ENCODE data around the gene PDLIM3. TPM values are rescaled to one million over a fixed set of nuclear protein-coding genes. Genes with fewer than 3 reads are reported as not detected.

Gene PDLIM3
- total RNA-seq, 1 experiment from 2014 or later, result 6.2 TPM

GRCh38 chr4:185554365-185555126, 19.2 kb upstream of the PDLIM3 start:
- TF ChIP-seq MXD4 (CRISPR knock-in tag; IDR thresholded peaks at IDR 0.05; ENCODE audit: borderline replicate concordance) (no peak), NFE2L1 (CRISPR knock-in tag; IDR thresholded peaks at IDR 0.05) (no peak), ETV6 (CRISPR knock-in tag; IDR thresholded peaks at IDR 0.05) (no peak), PREB (CRISPR knock-in tag; IDR thresholded peaks at IDR 0.05; ENCODE audit: borderline replicate concordance) (no peak), TEAD4 (CRISPR knock-in tag; IDR thresholded peaks at IDR 0.05) (no peak), ZNF416 (CRISPR knock-in tag; IDR thresholded peaks at IDR 0.05) (no peak), OVOL2 (CRISPR knock-in tag; IDR thresholded peaks at IDR 0.05; ENCODE audit: borderline replicate concordance) (no peak), ZNF317 (CRISPR knock-in tag; IDR thresholded peaks at IDR 0.05; ENCODE audit: borderline replicate concordance, low read depth) (no peak), E2F4 (CRISPR knock-in tag; IDR thresholded peaks at IDR 0.05; ENCODE audit: borderline replicate concordance, low read depth) (no peak), USF2 (CRISPR knock-in tag; IDR thresholded peaks at IDR 0.05) (no peak), ZNF232 (CRISPR knock-in tag; IDR thresholded peaks at IDR 0.05) (no peak), IRF2 (CRISPR knock-in tag; IDR thresholded peaks at IDR 0.05; ENCODE audit: borderline replicate concordance, low read depth) (no peak), ATF1 (CRISPR knock-in tag; IDR thresholded peaks at IDR 0.05) (no peak), NR3C1 (CRISPR knock-in tag; conservative IDR thresholded peaks at IDR 0.05; ENCODE audit: low read depth) (no peak), FOXP1 (CRISPR knock-in tag; IDR thresholded peaks at IDR 0.05; ENCODE audit: borderline replicate concordance) (no peak)
- ChIA-PET CTCF (interaction anchor here (1.2 kb wide), 1 partner anchor 484 kb away, joined by 3 read pairs; no protein-coding TSS in a partner anchor), POLR2A (no interaction called here)
- no peak overlapping the region for H3K4me3 Mint-ChIP-seq
- no peak overlapping the region for H3K27ac Mint-ChIP-seq
- ATAC-seq (no peak), DNase-seq (ENCODE audit: low spot score) (no peak)
- H3K4me1 Mint-ChIP-seq, result peaks cover 8% of the 10 kb centered on the region
- H3K36me3 Mint-ChIP-seq, result no peaks in the 10 kb centered on the region
- H3K9me3 Mint-ChIP-seq, result peaks cover 25% of the 10 kb centered on the region
- peaks cover 4% of the 10 kb centered on the region for H3K27me3 Mint-ChIP-seq (ENCODE audit: low read depth)

GRCh38 chr4:185552254-185552653, 16.9 kb upstream of the PDLIM3 start:
- ATAC-seq, result no peak
- ChIA-PET CTCF (no interaction called here), POLR2A (no interaction called here)
- Mint-ChIP-seq H3K4me1 (peaks cover 6% of the 10 kb centered on the region; the same call in 1 of the 2 replicates), H3K27ac (no peak overlapping the region), H3K27me3 (ENCODE audit: low read depth) (peaks cover 4% of the 10 kb centered on the region), H3K36me3 (no peaks in the 10 kb centered on the region), H3K4me3 (no peak overlapping the region), H3K9me3 (peaks cover 26% of the 10 kb centered on the region)
- DNase-seq (ENCODE audit: low spot score), result no peak
- TF ChIP-seq ELF4 (CRISPR knock-in tag; IDR thresholded peaks at IDR 0.05; ENCODE audit: low read depth) (no peak), MLX (CRISPR knock-in tag; IDR thresholded peaks at IDR 0.05) (no peak), RORB (CRISPR knock-in tag; IDR thresholded peaks at IDR 0.05) (no peak), TCF7 (CRISPR knock-in tag; IDR thresholded peaks at IDR 0.05; ENCODE audit: low read depth) (no peak), NR3C1 (CRISPR knock-in tag; conservative IDR thresholded peaks at IDR 0.05; ENCODE audit: low read depth) (no peak), MXD4 (CRISPR knock-in tag; IDR thresholded peaks at IDR 0.05; ENCODE audit: borderline replicate concordance) (no peak), CDX4 (CRISPR knock-in tag; IDR thresholded peaks at IDR 0.05; ENCODE audit: borderline replicate concordance) (no peak), ZNF532 (CRISPR knock-in tag; IDR thresholded peaks at IDR 0.05; ENCODE audit: borderline replicate concordance) (no peak), ZNF416 (CRISPR knock-in tag; IDR thresholded peaks at IDR 0.05) (no peak), ZBTB21 (CRISPR knock-in tag; IDR thresholded peaks at IDR 0.05; ENCODE audit: borderline replicate concordance) (no peak), SP1 (CRISPR knock-in tag; conservative IDR thresholded peaks at IDR 0.05) (no peak), NFE2L1 (CRISPR knock-in tag; IDR thresholded peaks at IDR 0.05) (no peak), TEAD4 (CRISPR knock-in tag; IDR thresholded peaks at IDR 0.05) (no peak), ATF2 (CRISPR knock-in tag; IDR thresholded peaks at IDR 0.05; ENCODE audit: borderline replicate concordance, low read depth) (no peak)

All from WTC11 (cell line).